ENCODE results near the gene MTIF3.

Gene MTIF3, protein sequence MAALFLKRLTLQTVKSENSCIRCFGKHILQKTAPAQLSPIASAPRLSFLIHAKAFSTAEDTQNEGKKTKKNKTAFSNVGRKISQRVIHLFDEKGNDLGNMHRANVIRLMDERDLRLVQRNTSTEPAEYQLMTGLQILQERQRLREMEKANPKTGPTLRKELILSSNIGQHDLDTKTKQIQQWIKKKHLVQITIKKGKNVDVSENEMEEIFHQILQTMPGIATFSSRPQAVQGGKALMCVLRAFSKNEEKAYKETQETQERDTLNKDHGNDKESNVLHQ

GRCh38 chr13:27449936-27450828, at the start of gene MTIF3:
Gene MTIF3, minus strand, starts transcription at chr13:27450564. Its CDS starts 10,116 bp downstream, at chr13:27440448.
- FAIRE-seq (no peak), DNase-seq (ENCODE audit: low spot score) (peak; percentile 85)

- FAIRE-seq (no peak), DNase-seq (ENCODE audit: low spot score) (no peak)
Measured at GRCh38 chr13:27497563-27498230, 47.3 kb upstream of the MTIF3 start.

GRCh38 chr13:27496536-27497273, 46.3 kb upstream of the MTIF3 start:
- FAIRE-seq (no peak), DNase-seq (ENCODE audit: low spot score) (no peak)

DNA sequence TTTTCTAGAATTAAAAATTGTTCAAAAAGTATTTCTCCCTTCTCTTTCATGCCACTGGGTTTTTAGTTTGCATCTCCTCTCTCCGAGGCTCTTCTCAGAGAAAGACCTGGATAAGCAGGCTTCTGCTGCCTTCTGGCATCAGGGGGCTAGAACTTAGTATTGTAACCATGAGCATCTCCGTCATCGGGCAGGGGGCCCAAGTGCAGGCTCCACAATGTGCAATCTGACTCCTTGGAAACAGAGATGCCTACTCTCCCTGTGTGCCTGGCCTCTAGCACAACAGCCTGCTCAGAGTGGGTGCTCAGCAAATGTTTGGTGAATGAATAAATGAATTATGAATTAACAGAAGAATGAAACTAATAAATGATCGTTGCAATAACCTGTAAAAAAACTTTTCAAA, 45.6 kb upstream of the MTIF3 start:
- DNase-seq (ENCODE audit: low spot score) (no peak), FAIRE-seq (no peak)

- no peak for DNase-seq (ENCODE audit: low spot score)
Measured at GRCh38 chr13:27495551-27495950, 45.2 kb upstream of the MTIF3 start.

DNA sequence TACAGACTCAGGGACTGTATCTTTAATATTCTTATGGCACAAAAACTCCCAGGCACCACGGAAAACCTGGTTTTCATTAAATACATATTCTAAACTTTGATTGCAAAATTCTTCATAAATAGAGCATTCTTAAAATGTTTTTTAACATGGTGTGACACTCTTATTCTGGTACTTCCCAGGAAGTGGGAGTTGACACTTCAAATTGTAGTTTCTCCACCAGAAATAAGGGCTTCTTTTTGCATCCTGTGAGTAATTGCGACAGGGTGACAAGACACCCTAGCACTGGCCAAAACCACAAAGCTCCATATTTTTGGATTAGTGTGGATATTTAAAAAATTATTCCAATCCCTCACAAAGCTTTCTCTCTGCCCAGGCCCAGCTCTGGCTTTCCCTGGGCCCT, 43.6 kb upstream of the MTIF3 start:
- FAIRE-seq = no peak
- no peak for DNase-seq (ENCODE audit: low spot score)

More at GRCh38 chr13:27495551-27495950, 45.2 kb upstream of the MTIF3 start:
- no peak for FAIRE-seq

DNA sequence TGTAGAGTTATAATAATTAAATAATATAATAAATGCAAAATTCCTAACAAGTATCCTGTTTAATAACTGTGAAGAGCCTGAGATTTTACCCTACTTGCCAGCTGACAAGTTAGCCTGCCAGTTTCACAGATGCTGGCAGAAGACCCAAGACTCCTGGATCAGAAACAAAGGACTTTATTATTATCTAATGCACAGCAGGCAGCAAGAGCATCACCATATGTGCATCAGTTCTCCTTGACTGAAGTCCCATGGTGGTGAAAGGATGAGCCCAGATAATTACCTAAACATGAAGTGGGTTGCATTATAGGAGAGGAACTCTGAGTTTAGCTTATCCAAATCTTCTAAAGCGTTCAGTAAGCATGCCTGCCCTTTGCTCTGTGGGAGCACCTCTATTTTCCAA, 39.1 kb upstream of the MTIF3 start:
- DNase-seq (ENCODE audit: low spot score) = no peak
- FAIRE-seq = no peak

DNA sequence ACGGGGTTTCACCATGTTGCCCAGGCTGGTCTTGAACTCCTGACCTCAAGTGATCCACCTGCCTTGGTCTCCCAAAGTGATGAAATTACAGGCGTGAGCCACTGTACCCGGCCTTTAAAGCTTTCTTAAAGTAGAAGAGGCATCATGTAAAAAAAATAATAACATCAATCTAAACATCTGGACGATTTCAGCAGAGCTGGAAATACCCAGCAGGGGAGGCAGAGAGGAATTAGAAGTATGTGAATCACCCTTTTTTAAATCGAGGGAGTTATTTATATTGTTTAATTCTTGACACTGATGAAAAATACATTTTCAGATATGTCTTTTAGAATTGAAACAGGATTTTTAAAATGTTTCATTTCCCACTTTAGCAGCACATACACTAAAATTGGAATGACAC, 37.4 kb upstream of the MTIF3 start:
- no peak for DNase-seq (ENCODE audit: low spot score)
- FAIRE-seq = no peak

GRCh38 chr13:27483421-27483820, 33.1 kb upstream of the MTIF3 start:
- no peak for FAIRE-seq
- DNase-seq (ENCODE audit: low spot score) = no peak

DNA sequence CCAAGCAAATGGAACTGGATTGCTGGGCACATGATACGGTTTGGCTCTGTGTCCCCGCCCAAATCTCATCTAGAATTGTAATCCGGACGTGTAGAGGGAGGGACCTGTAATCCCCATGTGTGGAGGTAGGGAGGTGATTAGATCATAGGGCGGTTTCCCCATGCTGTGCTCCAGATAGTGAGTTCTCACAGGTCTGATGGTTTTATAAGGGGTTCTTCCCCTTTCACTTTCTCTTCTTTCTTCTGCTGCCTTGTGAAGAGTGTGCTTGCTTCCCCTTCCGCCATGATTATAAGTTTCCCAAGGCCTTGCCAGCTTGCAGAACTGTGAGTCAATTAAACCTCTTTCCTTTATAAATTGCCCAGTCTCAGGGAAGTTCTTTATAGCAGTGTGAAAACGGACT, 32.6 kb upstream of the MTIF3 start:
- DNase-seq (ENCODE audit: low spot score) (no peak), FAIRE-seq (no peak)

DNA sequence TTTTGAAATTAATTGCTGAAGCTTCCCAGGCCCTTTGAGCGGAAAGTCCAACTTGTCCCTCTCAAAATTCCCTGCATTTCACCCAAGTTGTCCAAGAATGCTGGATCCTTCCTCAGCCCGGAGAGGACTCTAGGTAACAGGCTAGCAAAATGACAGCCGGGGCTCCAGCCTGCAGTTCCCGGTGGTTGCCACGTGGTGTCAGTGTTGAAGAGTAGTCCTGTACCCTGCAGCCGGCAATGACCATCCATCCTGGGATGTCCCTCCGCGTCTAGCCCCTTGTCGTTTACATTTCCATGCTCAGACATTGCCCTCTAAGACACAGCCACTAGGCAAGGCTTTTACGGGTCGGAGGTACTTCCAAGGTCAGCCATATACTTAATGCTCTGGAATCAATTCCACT, 31.4 kb upstream of the MTIF3 start:
- DNase-seq (ENCODE audit: low spot score) (peak; percentile 17), FAIRE-seq (no peak)

GRCh38 chr13:27476943-27477703, 26.8 kb upstream of the MTIF3 start:
- peak; percentile 29 for DNase-seq (ENCODE audit: low spot score)

GRCh38 chr13:27474751-27475268, 24.4 kb upstream of the MTIF3 start:
- no peak for DNase-seq (ENCODE audit: low spot score)
- no peak for FAIRE-seq

More at GRCh38 chr13:27476943-27477703, 26.8 kb upstream of the MTIF3 start:
- no peak for FAIRE-seq

DNA sequence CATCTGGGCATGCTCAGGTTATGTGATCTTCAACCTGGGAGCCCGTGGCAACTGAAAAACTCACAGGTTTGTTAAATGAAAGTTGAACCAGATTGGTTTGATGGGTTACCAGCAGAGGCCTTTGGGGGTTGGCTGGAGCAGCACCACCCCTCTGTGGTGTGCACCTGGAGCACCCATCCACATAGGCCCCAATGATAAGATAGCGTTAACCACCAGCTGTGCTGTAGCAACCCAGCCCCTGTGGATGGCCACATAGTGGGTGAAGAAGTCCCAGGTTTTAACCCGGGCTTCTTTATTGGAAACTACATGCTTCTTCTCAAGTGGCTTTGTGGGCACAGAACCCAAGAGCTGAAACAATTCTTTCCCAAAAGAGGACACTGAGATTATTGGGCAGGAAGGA, 22.6 kb upstream of the MTIF3 start:
- no peak for FAIRE-seq
- no peak for DNase-seq (ENCODE audit: low spot score)

DNA sequence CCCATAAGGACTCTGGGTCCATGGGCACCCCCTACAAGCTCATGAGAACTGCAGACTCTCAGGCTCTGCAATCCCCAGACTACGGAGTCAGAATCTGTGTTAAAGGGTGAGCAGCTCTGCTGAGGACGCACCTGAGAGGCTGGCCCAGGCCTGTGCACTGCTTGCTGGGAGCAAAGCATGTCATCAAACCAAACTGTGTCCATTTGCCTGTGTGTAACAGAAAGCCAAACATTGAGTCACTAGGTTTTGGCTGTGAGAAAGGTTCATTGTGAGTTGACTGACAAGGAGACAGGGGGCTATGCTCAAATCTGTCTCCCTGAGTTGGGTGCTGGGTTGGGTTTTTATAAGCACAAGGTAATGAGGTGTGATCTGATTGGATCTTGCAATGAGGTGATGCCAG, 22.1 kb upstream of the MTIF3 start:
- DNase-seq (ENCODE audit: low spot score) (no peak), FAIRE-seq (no peak)

DNA sequence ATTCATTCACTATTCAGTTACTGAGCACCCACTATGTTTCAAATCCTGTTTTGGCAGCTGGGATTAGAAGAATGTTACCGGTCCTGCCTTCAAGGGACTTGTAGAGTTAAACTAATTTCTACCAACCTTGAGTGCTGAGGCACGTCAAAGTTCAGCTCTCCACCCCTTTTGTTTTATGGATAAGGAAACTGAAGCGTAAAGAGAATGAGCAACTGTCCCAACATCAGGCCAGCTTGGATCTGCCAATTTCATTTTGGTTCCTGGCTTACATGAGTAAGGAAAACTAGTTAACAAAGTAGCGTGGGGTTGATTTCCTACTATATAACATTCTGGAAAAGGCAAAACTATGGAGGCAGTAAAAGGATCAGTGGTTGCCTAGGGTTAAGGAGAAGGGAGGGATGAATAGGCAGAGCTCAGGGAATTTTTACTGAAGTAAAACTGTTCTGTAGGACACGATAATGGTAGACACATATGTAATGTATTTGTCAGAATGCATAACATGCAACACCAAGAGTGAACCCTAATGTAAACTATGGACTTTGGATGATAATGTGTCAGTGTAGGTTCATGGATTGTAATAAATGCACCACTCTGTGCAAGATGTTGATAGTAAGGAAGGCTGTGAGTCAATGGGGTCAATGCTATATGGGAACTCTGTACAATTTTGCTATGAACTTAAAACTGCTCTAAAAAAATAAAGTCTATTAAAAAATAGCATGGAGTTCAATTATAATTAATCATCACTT, 19.9 kb upstream of the MTIF3 start:
- DNase-seq (ENCODE audit: low spot score) (no peak), FAIRE-seq (no peak)

DNA sequence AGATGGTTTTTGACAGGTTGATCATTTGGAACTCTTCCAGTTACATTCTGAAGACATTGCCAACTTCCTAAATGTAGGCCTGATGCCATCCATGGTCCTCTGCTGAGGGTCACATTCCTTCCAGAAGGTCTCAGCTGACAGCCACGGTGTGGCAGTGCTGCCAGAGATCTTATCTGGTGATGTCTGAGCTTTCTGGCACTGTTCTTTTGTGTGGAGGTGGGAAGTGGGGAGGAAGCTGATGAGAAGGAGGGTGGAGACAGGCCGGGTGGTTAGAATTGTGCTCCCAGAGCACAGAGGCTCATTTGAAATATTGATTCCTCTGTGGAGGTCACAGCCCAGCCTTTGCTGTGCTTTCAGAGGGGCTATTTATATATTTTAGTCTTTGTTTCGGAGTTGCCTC, 16.1 kb upstream of the MTIF3 start:
- FAIRE-seq = no peak
- DNase-seq (ENCODE audit: low spot score) = no peak

DNA sequence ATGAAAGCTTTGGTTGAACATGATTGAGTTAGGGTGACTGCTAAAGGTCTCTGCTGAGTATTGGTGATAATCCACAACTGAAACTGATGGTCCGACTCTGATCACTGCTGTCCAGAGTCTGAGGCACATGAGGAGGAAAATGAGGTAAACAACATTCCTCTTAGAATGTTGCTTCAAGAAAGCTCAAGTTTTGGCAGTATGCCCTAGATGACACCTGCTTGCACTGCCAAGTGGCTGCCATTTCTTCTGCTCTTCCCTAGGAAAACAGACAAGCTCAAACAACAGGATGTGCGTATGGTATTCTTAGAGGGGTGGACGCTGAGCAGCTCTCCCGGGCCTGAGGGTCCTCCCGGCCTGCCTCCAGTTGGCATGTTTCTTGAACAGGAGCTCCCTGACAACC, 15.2 kb upstream of the MTIF3 start:
- FAIRE-seq (no peak), DNase-seq (ENCODE audit: low spot score) (no peak)

- DNase-seq (ENCODE audit: low spot score) = no peak
- no peak for FAIRE-seq
Measured at GRCh38 chr13:27463500-27463899, 13.1 kb upstream of the MTIF3 start.
